Muscle layer of duodenum (tissue), 2 donors: ENCODE measurements around the gene RASA3.
"Not testable (repeated sequence)": the region's sequence is repeated elsewhere in the genome, so short reads cannot be mapped to it uniquely, and the experiment has no call there.

Experiments
- H3K27ac ChIP-seq: one replicate; pipeline ENCODE4 v1.7.0; 2013; ENCODE audit warnings: mild to moderate bottlenecking, low read length
- H3K27me3 ChIP-seq: one replicate; pipeline ENCODE4 v1.7.0; 2013; ENCODE audit warnings: low read depth, mild to moderate bottlenecking, control low read depth, low read length
- H3K36me3 ChIP-seq, 2 donors: one replicate each; pipeline ENCODE4 v1.7.0; 2013; ENCODE audit warnings: low read length in 2 of 2, control low read depth in 1 of 2, mild to moderate bottlenecking in 1 of 2; ENCODE audit not compliant: insufficient read depth in 2 of 2, control insufficient read depth in 1 of 2
- H3K4me1 ChIP-seq, 2 donors: one replicate each; pipeline ENCODE4 v1.7.0; 2013; ENCODE audit warnings: low read length in 2 of 2, mild to moderate bottlenecking in 2 of 2, control low read depth in 1 of 2, moderate library complexity in 1 of 2; ENCODE audit not compliant: insufficient read depth in 2 of 2, control insufficient read depth in 1 of 2
- H3K4me3 ChIP-seq, 2 donors: one replicate each; pipeline ENCODE4 v1.7.0; 2013; ENCODE audit warnings: low read length in 2 of 2, low read depth in 1 of 2, mild to moderate bottlenecking in 1 of 2
- H3K9me3 ChIP-seq, 2 donors: one replicate each; pipeline ENCODE4 v1.7.0; 2013; ENCODE audit warnings: low read length in 2 of 2, control low read depth in 1 of 2, mild to moderate bottlenecking in 1 of 2; ENCODE audit not compliant: control insufficient read depth in 1 of 2
- donor health status: healthy.

Gene RASA3

GRCh38 chr13:114140131-114140905 is 7.9 kb upstream of the RASA3 start:
- H3K9me3 ChIP-seq, result no peaks in the 10 kb centered on the region
- no peak overlapping the region for H3K27ac ChIP-seq
- H3K27me3 ChIP-seq, result no peaks in the 10 kb centered on the region
- no peaks in the 10 kb centered on the region for H3K4me1 ChIP-seq
- H3K4me3 ChIP-seq, result no peak overlapping the region
- H3K36me3 ChIP-seq, result no peaks in the 10 kb centered on the region

GRCh38 chr13:114136576-114136975 is 4.2 kb upstream of the RASA3 start:
- no peaks in the 10 kb centered on the region for H3K9me3 ChIP-seq
- H3K4me3 ChIP-seq, result no peak overlapping the region
- H3K36me3 ChIP-seq, result no peaks in the 10 kb centered on the region
- no peaks in the 10 kb centered on the region for H3K27me3 ChIP-seq
- H3K4me1 ChIP-seq, result no peaks in the 10 kb centered on the region
- H3K27ac ChIP-seq, result no peak overlapping the region

GRCh38 chr13:114135731-114136171 is 3.3 kb upstream of the RASA3 start:
- Histone ChIP-seq H3K4me1 (no peaks in the 10 kb centered on the region), H3K36me3 (no peaks in the 10 kb centered on the region), H3K27me3 (no peaks in the 10 kb centered on the region)

GRCh38 chr13:114134944-114135610 is 2.7 kb upstream of the RASA3 start:
- no peaks in the 10 kb centered on the region for H3K36me3 ChIP-seq
- H3K4me1 ChIP-seq, result peaks cover 0 to 6% of the 10 kb centered on the region in 2 donors
- H3K4me3 ChIP-seq, result no peak overlapping the region
- no peaks in the 10 kb centered on the region for H3K9me3 ChIP-seq
- no peak overlapping the region for H3K27ac ChIP-seq
- H3K27me3 ChIP-seq, result no peaks in the 10 kb centered on the region

More at GRCh38 chr13:114135731-114136171, 3.3 kb upstream of the RASA3 start:
- H3K27ac ChIP-seq, result no peak overlapping the region
- no peaks in the 10 kb centered on the region for H3K9me3 ChIP-seq
- H3K4me3 ChIP-seq, result no peak overlapping the region

- Histone ChIP-seq H3K27ac (no peak overlapping the region), H3K4me1 (peaks cover 0 to 14% of the 10 kb centered on the region in 2 donors), H3K27me3 (no peaks in the 10 kb centered on the region), H3K4me3 (no peak overlapping the region), H3K36me3 (no peaks in the 10 kb centered on the region), H3K9me3 (no peaks in the 10 kb centered on the region)
These were observed 1.9 kb upstream of the RASA3 start for GRCh38 chr13:114134111-114134943.

GRCh38 chr13:114133552-114133951 is 1.1 kb upstream of the RASA3 start:
- not testable (repeated sequence) for H3K4me3 ChIP-seq, H3K9me3 ChIP-seq, H3K27ac ChIP-seq, H3K27me3 ChIP-seq, H3K36me3 ChIP-seq
- peaks cover 0 to 18% of the 10 kb centered on the region in 2 donors for H3K4me1 ChIP-seq

GRCh38 chr13:114133126-114133525 is 703 bp upstream of the RASA3 start:
- H3K27me3 ChIP-seq, H3K36me3 ChIP-seq, H3K27ac ChIP-seq, H3K4me3 ChIP-seq, H3K9me3 ChIP-seq: not testable (repeated sequence)
- H3K4me1 ChIP-seq, result peaks cover 0 to 23% of the 10 kb centered on the region in 2 donors

GRCh38 chr13:114131583-114132418 is 622 bp downstream of the RASA3 start:
- Histone ChIP-seq H3K4me1 (peaks cover 0 to 36% of the 10 kb centered on the region in 2 donors), H3K36me3 (no peaks in the 10 kb centered on the region), H3K27me3 (no peaks in the 10 kb centered on the region), H3K9me3 (no peaks in the 10 kb centered on the region), H3K27ac (peak overlapping the region; percentile 86), H3K4me3 (peak overlapping the region; percentile 75 to 98)

GRCh38 chr13:114130837-114131582 is 1.4 kb downstream of the RASA3 start:
- Histone ChIP-seq H3K4me1 (peaks cover 0 to 39% of the 10 kb centered on the region in 2 donors), H3K27ac (peak overlapping the region; percentile 86), H3K9me3 (no peaks in the 10 kb centered on the region), H3K36me3 (no peaks in the 10 kb centered on the region), H3K4me3 (peak overlapping the region; percentile 75 to 98), H3K27me3 (no peaks in the 10 kb centered on the region)

- no peaks in the 10 kb centered on the region for H3K9me3 ChIP-seq
- H3K27ac ChIP-seq, result peak overlapping the region; percentile 86
- no peaks in the 10 kb centered on the region for H3K27me3 ChIP-seq
- H3K36me3 ChIP-seq, result no peaks in the 10 kb centered on the region
- H3K4me3 ChIP-seq, result peak overlapping the region; percentile 75 to 98
- peaks cover 0 to 39% of the 10 kb centered on the region in 2 donors for H3K4me1 ChIP-seq
These were observed 2.1 kb downstream of the RASA3 start for GRCh38 chr13:114130131-114130836.
